Spinal cord (tissue), 10 donors: ENCODE data around the gene RASGRF2. TPM values are rescaled to one million over a fixed set of nuclear protein-coding genes. Genes with fewer than 3 reads are reported as not detected.
"Not testable (repeated sequence)": the region's sequence is repeated elsewhere in the genome, so short reads cannot be mapped to it uniquely, and the experiment has no call there.

Source experiments
- DNase-seq, 6 donors: peaks; one replicate each; pipeline versions ENCODE4 v3.0.0 to v3.0.0-alpha.2; 2013 to 2015; ENCODE audit warnings: low spot score in 6 of 6, low read depth in 4 of 6
- H3K27ac ChIP-seq: one replicate; pipeline ENCODE4 v1.5.1; 2013; ENCODE audit warnings: low read depth, low read length, control low read depth
- H3K27me3 ChIP-seq: one replicate; pipeline ENCODE4 v1.6.1; 2013; ENCODE audit warnings: low read length; ENCODE audit not compliant: control insufficient read depth, insufficient read depth
- H3K36me3 ChIP-seq: one replicate; pipeline ENCODE4 v1.6.1; 2013; ENCODE audit warnings: low read length; ENCODE audit not compliant: control insufficient read depth, insufficient read depth
- H3K4me1 ChIP-seq: one replicate; pipeline ENCODE4 v1.6.1; 2013; ENCODE audit warnings: low read length; ENCODE audit not compliant: control insufficient read depth, insufficient read depth
- H3K4me3 ChIP-seq: one replicate; pipeline ENCODE4 v1.5.1; 2013; ENCODE audit warnings: low read depth, low read length, control low read depth
- H3K9me3 ChIP-seq: one replicate; pipeline ENCODE4 v1.6.1; 2013; ENCODE audit warnings: low read length; ENCODE audit not compliant: control insufficient read depth, insufficient read depth
- WGBS: methylation state at CpG from one replicate; pipeline ENCODE4 v1.1.5; 2013; ENCODE audit warnings: missing lambda C conversion rate; ENCODE audit not compliant: insufficient coverage; 5-methylcytosine and 5-hydroxymethylcytosine counted together
- polyA plus RNA-seq, 2 donors: library from polyadenylated mRNA; unstranded; fragments of 120-200 nt; gene quantifications; one replicate each; pipeline ENCODE4 v1.2.1, GENCODE V29; 2013; ENCODE audit not compliant: insufficient read length in 2 of 2
- total RNA-seq, 2 donors: library from RNA; depleted of rRNA in 1 of 2; stranded (reverse); fragments of 120-200 nt in 1 of 2; fragments of >200 nt in 1 of 2; gene quantifications; one replicate each; pipeline versions ENCODE4 v1.2.3 to v1.2.4, GENCODE V29; 2013 to 2014
- donor health status: healthy.

The RASGRF2 gene
- total and polyA plus RNA-seq, 4 donors = 10.3 to 21.2 (median 14.6) TPM

DNA sequence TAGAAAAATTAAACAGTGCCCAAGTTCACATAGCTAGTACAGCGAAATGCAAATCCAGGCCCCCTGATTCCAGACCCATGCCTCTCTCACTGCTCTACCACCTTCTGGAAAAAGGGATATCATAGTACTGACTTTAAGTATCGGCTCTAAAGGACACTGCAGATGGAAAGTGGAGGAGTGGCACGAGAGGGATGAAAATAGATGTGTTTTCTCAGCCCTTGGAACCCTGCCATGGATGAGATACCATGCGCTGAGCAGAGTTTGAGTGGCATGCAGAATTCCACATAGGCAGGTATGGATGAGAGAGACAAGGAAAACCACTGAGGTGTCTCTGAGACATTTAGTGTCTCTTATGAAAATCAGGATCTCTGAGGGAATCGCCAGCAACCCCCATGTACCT lies 291.8 kb downstream of the RASGRF2 start:
- WGBS = 89% methylated on average over 3 of the region's 5 CpGs
- H3K27ac ChIP-seq = no peak overlapping the region
- H3K27me3 ChIP-seq = no peaks in the 10 kb centered on the region
- DNase-seq = no peak
- peaks cover 10% of the 10 kb centered on the region for H3K36me3 ChIP-seq
- no peaks in the 10 kb centered on the region for H3K9me3 ChIP-seq
- no peak overlapping the region for H3K4me3 ChIP-seq
- H3K4me1 ChIP-seq = peaks cover 4% of the 10 kb centered on the region

DNA sequence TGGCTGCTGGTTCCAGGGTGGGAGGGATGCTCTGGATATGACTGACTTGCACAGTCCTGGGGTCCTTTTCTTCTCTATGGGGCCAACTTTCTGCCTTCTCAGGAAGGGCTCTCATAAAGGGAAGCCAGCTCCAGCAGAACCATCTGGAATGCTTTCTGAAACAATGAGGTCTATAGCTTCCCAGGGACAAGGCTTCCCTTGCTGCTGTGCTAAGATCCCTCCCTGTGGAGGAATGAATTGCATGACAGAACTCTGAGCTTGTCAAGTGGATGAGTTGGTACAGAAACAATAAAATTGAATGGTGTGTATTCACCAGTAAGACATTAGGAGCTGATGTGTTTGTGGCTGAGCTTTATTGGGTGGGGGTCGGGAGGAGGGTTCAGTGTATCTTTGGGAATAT lies 292.7 kb downstream of the RASGRF2 start:
- no peak overlapping the region for H3K27ac ChIP-seq

DNA sequence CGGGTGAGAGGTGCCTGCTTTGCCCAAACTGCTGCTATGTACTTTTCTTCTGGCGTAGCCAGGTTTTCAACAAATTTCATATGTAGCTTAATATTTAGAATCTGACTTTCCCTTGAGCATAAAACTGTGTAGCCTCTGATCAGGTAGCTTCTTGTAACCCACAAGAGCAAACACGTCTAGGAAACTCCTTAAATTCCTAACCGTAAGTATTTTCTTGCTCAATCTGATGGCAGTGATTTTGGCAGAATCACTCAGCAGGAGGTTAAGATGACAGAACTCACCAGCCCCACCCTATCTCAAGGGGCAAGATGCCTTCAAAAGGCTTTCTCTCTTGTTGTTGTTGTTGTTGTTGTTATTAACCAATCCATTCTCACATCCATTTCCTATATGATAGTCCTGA lies 293.7 kb downstream of the RASGRF2 start:
- no peak for DNase-seq
- Histone ChIP-seq H3K36me3 (peaks cover 10% of the 10 kb centered on the region), H3K4me3 (no peak overlapping the region), H3K9me3 (no peaks in the 10 kb centered on the region), H3K27ac (no peak overlapping the region), H3K27me3 (no peaks in the 10 kb centered on the region), H3K4me1 (peaks cover 4% of the 10 kb centered on the region)
- 73% methylated on average over 2 of the region's 4 CpGs for WGBS

More for the DNA sequence above, 292.7 kb downstream of the RASGRF2 start:
- Histone ChIP-seq H3K27me3 (no peaks in the 10 kb centered on the region), H3K36me3 (peaks cover 10% of the 10 kb centered on the region), H3K4me3 (no peak overlapping the region), H3K9me3 (no peaks in the 10 kb centered on the region), H3K4me1 (peaks cover 4% of the 10 kb centered on the region)
- WGBS = no CpG with 5 or more reads among the region's 1 CpG
- peak in 1 of 6 donors; percentile 78 for DNase-seq

DNA sequence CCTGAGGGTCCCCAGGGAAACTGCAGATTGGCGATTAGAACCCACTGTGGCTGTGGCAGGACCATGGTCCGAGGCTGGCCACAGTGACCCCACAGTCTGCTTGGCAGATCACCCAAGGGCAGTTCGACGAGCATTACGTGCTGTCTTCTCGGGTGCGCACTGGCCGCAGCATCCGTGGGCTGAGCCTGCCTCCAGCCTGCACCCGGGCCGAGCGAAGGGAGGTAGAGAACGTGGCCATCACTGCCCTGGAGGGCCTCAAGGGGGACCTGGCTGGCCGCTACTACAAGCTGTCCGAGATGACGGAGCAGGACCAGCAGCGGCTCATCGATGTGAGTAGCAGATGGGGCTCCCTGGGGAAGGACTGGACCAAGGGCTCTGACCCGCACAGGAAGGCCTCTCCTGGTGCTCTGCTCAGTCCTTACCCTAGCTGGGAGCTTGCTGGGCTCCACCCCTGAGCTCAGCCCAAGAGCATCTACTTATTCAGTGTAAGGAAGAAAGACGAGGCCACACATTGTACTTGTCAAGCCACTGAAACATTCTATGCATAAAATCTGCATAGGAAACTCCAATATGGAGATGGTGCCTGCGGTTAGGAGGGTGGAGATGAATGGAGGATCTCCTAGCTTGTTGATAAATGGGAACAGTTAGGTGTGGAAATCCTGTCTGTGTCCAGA lies 294.9 kb downstream of the RASGRF2 start:
- no peak for DNase-seq
- Histone ChIP-seq H3K27me3 (no peaks in the 10 kb centered on the region), H3K9me3 (peaks cover 1% of the 10 kb centered on the region), H3K36me3 (peaks cover 10% of the 10 kb centered on the region), H3K27ac (no peak overlapping the region), H3K4me1 (peaks cover 4% of the 10 kb centered on the region), H3K4me3 (no peak overlapping the region)
- WGBS = 97% methylated on average over 19 of the region's 21 CpGs

DNA sequence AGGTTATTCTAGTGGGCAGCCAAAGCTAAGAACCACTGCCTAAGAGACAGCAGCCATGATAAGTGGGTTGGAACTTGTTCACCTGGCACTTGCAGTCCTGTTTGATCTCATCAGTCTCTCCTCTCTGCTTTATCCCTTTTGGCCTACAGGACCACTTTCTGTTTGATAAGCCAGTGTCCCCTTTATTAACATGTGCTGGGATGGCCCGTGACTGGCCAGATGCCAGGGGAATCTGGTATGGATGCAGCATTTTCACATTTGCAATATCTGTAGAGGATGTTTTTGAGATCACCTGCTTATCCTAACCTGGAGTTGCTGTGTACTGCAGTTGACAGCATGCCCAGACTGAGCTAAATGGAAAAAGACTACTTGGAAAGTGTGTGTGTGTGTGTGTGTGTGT lies 296.6 kb downstream of the RASGRF2 start:
- Histone ChIP-seq H3K27ac (no peak overlapping the region), H3K9me3 (peaks cover 1% of the 10 kb centered on the region), H3K4me3 (no peak overlapping the region), H3K27me3 (no peaks in the 10 kb centered on the region), H3K4me1 (peaks cover 4% of the 10 kb centered on the region), H3K36me3 (peaks cover 10% of the 10 kb centered on the region)
- WGBS = 86% methylated on average over 1 of the region's 1 CpG
- DNase-seq = no peak

DNA sequence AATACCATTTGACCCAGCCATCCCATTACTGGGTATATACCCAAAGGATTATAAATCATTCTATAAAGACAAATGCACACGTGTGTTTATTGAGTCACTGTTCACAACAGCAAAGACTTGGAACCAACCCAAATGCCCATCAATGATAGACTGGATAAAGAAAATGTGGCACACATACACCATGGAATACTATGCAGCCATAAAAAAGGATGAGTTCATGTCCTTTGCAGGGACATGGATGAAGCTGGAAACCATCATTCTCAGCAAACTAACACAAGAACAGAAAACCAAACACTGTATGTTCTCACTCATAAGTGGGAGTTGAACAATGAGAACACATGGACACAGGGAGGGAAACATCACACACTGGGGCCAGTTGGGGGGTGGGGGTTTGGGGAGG lies 302.6 kb downstream of the RASGRF2 start:
- not testable (repeated sequence) for H3K36me3 ChIP-seq, H3K4me1 ChIP-seq, DNase-seq, H3K9me3 ChIP-seq, H3K27ac ChIP-seq, H3K4me3 ChIP-seq, H3K27me3 ChIP-seq
- WGBS = no CpG with 5 or more reads among the region's 1 CpG

DNA sequence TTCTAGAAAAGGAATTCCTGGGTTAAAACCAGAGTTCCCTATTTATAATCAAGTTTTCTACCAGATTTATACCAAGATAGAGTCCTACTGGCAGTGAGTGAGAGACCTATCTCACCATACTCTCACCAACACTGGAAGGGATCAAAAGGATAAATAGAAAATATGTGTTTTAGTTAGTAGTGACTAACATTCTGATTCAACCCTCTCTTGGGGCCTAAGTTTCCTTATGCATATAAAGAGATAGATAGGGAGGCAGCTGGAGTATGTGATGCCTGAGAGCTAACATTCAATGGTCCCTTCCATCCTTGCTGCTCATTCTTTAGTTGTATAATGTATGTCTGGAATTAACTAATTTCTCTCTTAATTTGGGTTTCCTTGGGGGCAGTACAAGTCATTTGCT lies 304.9 kb downstream of the RASGRF2 start:
- Histone ChIP-seq H3K27ac (no peak overlapping the region), H3K4me3 (no peak overlapping the region), H3K4me1 (no peaks in the 10 kb centered on the region), H3K36me3 (no peaks in the 10 kb centered on the region), H3K27me3 (no peaks in the 10 kb centered on the region), H3K9me3 (peaks cover 3% of the 10 kb centered on the region)
- DNase-seq = no peak

DNA sequence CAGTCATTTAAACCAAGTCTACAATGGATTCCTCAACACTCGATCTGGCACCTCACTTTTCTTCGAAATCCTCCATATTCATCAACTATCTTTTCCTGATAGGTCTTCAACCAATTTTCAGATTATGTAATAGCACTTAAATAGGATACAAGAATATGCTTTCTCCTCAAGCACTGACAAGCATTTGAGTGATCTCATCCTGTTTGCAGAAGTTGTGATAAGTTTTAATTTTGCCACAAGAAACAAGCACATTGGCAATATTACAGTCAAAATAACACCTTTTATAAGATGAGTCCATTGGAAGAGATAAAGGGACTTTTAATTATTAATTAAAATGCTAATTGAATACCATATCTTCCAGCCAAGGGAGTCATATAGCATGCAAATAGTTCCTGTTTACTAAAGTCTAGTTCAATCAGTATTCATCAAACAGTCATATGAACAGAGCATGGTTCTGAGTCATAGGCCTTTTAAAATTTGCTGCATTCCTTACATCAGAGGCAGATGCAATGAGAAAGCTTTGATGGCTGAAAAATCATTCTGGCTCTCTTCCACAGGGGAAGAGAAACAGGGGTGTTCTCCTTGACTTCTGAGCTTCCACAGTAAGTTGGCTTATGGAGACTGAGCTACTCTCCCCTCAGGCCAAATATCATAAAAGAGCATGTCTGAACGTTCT lies 308.5 kb downstream of the RASGRF2 start:
- Histone ChIP-seq H3K27me3 (no peaks in the 10 kb centered on the region), H3K4me1 (no peaks in the 10 kb centered on the region), H3K4me3 (no peak overlapping the region), H3K9me3 (peaks cover 4% of the 10 kb centered on the region), H3K36me3 (no peaks in the 10 kb centered on the region), H3K27ac (no peak overlapping the region)
- WGBS = 67% methylated on average over 1 of the region's 3 CpGs
- peak in 1 of 6 donors; percentile 13 for DNase-seq

DNA sequence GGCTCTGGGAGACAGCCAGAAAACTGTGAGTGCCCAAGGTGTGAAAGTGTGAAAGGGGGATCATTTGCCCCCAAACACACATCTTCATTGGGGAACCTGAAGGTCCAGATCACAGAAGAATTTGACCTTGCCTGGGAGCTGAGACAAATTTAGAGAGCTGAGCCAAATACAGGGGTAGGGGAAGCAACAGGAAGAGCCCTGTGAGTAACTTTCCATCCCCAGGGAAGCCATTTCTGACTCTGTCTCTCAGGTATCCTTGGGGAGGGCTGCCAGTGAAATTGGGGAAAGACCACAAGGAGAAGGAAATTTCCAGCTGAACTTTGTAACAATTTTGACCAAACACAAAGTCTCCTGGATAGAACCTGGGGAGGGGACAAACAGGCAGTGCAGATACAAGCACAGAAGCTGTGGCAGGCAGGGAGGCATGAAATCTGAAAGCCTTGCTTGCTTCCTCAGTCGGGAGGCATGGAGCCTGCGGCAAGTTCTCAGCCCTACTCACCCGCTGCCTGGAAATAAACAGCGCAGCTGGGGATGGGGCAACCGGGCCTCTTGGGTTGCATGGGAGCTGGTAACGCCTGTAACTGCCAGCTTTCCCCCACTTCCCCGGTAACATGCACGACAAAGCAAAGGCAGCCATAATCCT lies 309.7 kb downstream of the RASGRF2 start:
- Histone ChIP-seq H3K27ac (no peak overlapping the region), H3K36me3 (no peaks in the 10 kb centered on the region)
- 90% methylated on average over 8 of the region's 8 CpGs for WGBS

More for the DNA sequence above, 309.7 kb downstream of the RASGRF2 start:
- H3K4me1 ChIP-seq = no peaks in the 10 kb centered on the region
- H3K4me3 ChIP-seq = no peak overlapping the region
- no peaks in the 10 kb centered on the region for H3K27me3 ChIP-seq
- no peak for DNase-seq
- H3K9me3 ChIP-seq = peaks cover 9% of the 10 kb centered on the region
